Activated CD4-positive, alpha-beta T cell treated with anti-CD3 and anti-CD28 coated beads, Interleukin-2, amount 10 ng/mL, durations not matched to agents 24 days and 14 days (primary cell): ENCODE data around the gene RFT1. TPM values are rescaled to one million over a fixed set of nuclear protein-coding genes. Genes with fewer than 3 reads are reported as not detected.

Source experiments
- DNase-seq: peaks from one replicate; pipeline ENCODE4 v3.0.0; 2022
- H3K27ac Mint-ChIP-seq: one replicate; pipeline ENCODE4 v1.8.0; 2022; ENCODE audit warnings: mild to moderate bottlenecking, mixed read lengths
- H3K27me3 Mint-ChIP-seq: one replicate; pipeline ENCODE4 v1.8.0; 2022; ENCODE audit warnings: mixed read lengths
- H3K36me3 Mint-ChIP-seq: one replicate; pipeline ENCODE4 v1.8.0; 2022; ENCODE audit warnings: low read depth, mild to moderate bottlenecking, mixed read lengths
- H3K4me1 Mint-ChIP-seq: one replicate; pipeline ENCODE4 v1.8.0; 2021; ENCODE audit warnings: mixed read lengths
- H3K4me3 Mint-ChIP-seq: one replicate; pipeline ENCODE4 v1.8.0; 2022; ENCODE audit warnings: mild to moderate bottlenecking, moderate library complexity, mixed read lengths
- H3K9me3 Mint-ChIP-seq: one replicate; pipeline ENCODE4 v1.8.0; 2021; ENCODE audit warnings: mixed read lengths
- intact Hi-C: fragments of 100-400 bp; cut with micrococcal nuclease; formaldehyde crosslinking; loops from one replicate; pipeline ENCODE4 v1.15.1; 2023
- total RNA-seq: library from RNA; stranded (reverse); gene quantifications from 2 replicates; pipeline ENCODE4 v1.2.3, GENCODE V29; 2022

The RFT1 gene
- total RNA-seq, 1 donor from 2014 or later, result 47.6 TPM

GRCh38 chr3:53091011-53091410 lies 39.2 kb downstream of the RFT1 start:
- no peaks in the 10 kb centered on the region for H3K27me3 Mint-ChIP-seq
- peaks cover 1% of the 10 kb centered on the region for H3K4me1 Mint-ChIP-seq
- H3K9me3 Mint-ChIP-seq, result no peaks in the 10 kb centered on the region
- H3K27ac Mint-ChIP-seq, result no peak overlapping the region
- intact Hi-C loops, result no loop called here
- no peak overlapping the region for H3K4me3 Mint-ChIP-seq
- no peak for DNase-seq
- peaks cover 38% of the 10 kb centered on the region for H3K36me3 Mint-ChIP-seq

GRCh38 chr3:53089511-53089910 lies 40.7 kb downstream of the RFT1 start:
- peaks cover 32% of the 10 kb centered on the region for H3K36me3 Mint-ChIP-seq
- peaks cover 1% of the 10 kb centered on the region for H3K4me1 Mint-ChIP-seq
- H3K27me3 Mint-ChIP-seq, result no peaks in the 10 kb centered on the region
- intact Hi-C loops, result no loop called here
- no peak for DNase-seq
- no peak overlapping the region for H3K4me3 Mint-ChIP-seq
- H3K27ac Mint-ChIP-seq, result peak overlapping the region; percentile 60
- no peaks in the 10 kb centered on the region for H3K9me3 Mint-ChIP-seq

- intact Hi-C loops, result no loop called here
- no peak for DNase-seq
- Mint-ChIP-seq H3K36me3 (peaks cover 8% of the 10 kb centered on the region), H3K4me3 (no peak overlapping the region), H3K27ac (no peak overlapping the region), H3K27me3 (no peaks in the 10 kb centered on the region), H3K9me3 (no peaks in the 10 kb centered on the region), H3K4me1 (peaks cover 1% of the 10 kb centered on the region)
Measured at GRCh38 chr3:53085476-53085875, 44.8 kb downstream of the RFT1 start.

DNA sequence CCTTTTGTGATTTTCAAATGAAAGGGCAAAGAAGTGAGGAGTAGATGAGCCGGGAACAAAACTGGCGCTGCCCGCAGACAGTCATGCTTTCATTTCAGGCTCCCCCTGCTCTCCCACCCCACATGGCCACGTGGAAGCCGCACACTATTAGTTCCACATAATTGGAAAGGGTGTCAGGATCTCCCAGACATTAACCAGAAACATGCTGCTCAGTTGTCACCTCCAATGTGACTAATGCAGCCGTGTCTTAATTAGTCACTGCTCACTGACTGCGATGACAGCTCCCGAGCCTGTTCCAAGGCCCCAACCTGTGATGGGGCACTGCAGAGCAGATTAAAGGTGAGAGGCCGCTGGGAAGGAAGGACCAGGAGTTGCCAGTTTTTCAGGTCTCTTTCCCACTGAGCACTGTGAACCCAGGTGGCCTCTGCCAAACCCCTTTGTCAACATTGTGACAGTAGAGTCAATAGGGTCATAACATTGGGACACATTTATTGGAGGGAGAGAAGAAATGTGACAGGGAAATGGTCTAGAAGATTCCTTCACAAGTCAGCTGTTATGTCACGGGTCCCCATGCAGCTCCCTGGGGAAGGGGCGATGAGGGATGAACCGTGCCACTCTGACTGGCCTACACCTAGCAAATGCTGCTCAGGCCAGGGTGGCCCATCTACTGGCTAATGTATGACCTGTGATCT lies 45.8 kb downstream of the RFT1 start:
- intact Hi-C loops, result no loop called here
- Mint-ChIP-seq H3K27ac (no peak overlapping the region), H3K27me3 (no peaks in the 10 kb centered on the region), H3K4me3 (no peak overlapping the region), H3K36me3 (peaks cover 3% of the 10 kb centered on the region), H3K4me1 (peaks cover 1% of the 10 kb centered on the region), H3K9me3 (no peaks in the 10 kb centered on the region)
- no peak for DNase-seq

GRCh38 chr3:53083949-53084309 lies 46.3 kb downstream of the RFT1 start:
- peaks cover 3% of the 10 kb centered on the region for H3K36me3 Mint-ChIP-seq
- H3K9me3 Mint-ChIP-seq, result no peaks in the 10 kb centered on the region
- H3K27ac Mint-ChIP-seq, result no peak overlapping the region
- no peak overlapping the region for H3K4me3 Mint-ChIP-seq
- intact Hi-C loops, result no loop called here
- no peak for DNase-seq
- peaks cover 1% of the 10 kb centered on the region for H3K4me1 Mint-ChIP-seq
- H3K27me3 Mint-ChIP-seq, result no peaks in the 10 kb centered on the region

GRCh38 chr3:53083521-53083920 lies 46.7 kb downstream of the RFT1 start:
- DNase-seq, result no peak
- H3K4me3 Mint-ChIP-seq, result no peak overlapping the region

GRCh38 chr3:53082736-53083135 lies 47.5 kb downstream of the RFT1 start:
- DNase-seq, result no peak
- intact Hi-C loops, result no loop called here
- H3K27ac Mint-ChIP-seq, result no peak overlapping the region
- H3K36me3 Mint-ChIP-seq, result no peaks in the 10 kb centered on the region
- H3K27me3 Mint-ChIP-seq, result no peaks in the 10 kb centered on the region
- peaks cover 1% of the 10 kb centered on the region for H3K4me1 Mint-ChIP-seq
- no peaks in the 10 kb centered on the region for H3K9me3 Mint-ChIP-seq
- H3K4me3 Mint-ChIP-seq, result no peak overlapping the region

More at GRCh38 chr3:53083521-53083920, 46.7 kb downstream of the RFT1 start:
- intact Hi-C loops, result no loop called here
- no peaks in the 10 kb centered on the region for H3K9me3 Mint-ChIP-seq
- no peaks in the 10 kb centered on the region for H3K27me3 Mint-ChIP-seq
- peaks cover 3% of the 10 kb centered on the region for H3K36me3 Mint-ChIP-seq
- H3K27ac Mint-ChIP-seq, result no peak overlapping the region
- H3K4me1 Mint-ChIP-seq, result peaks cover 1% of the 10 kb centered on the region

DNA sequence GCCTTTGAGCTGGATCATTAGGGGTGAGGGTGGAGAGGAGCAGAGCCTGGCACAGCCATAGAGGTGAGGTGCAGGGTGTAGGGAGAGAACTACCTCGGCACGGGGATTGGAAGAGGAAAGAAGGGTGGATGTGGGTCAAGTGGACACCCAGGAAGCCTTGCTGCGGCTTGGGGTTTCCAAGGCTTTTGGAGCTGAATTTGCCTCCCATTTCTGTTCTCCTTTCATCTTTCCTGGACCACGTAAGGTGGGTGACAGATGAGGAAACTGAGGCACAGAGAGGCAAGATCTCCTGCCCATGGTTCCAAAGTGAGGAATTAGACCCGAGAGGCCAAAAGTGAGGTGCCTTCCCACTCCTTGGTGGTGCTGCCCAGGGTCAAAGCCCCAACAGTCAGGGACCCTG lies 48.9 kb downstream of the RFT1 start:
- no peak for DNase-seq
- Mint-ChIP-seq H3K36me3 (no peaks in the 10 kb centered on the region), H3K4me1 (no peaks in the 10 kb centered on the region), H3K27ac (no peak overlapping the region), H3K4me3 (no peak overlapping the region), H3K9me3 (no peaks in the 10 kb centered on the region), H3K27me3 (no peaks in the 10 kb centered on the region)
- intact Hi-C loops, result no loop called here

- H3K36me3 Mint-ChIP-seq, result no peaks in the 10 kb centered on the region
- intact Hi-C loops, result no loop called here
- H3K27me3 Mint-ChIP-seq, result no peaks in the 10 kb centered on the region
- no peak overlapping the region for H3K4me3 Mint-ChIP-seq
- no peaks in the 10 kb centered on the region for H3K4me1 Mint-ChIP-seq
- H3K9me3 Mint-ChIP-seq, result no peaks in the 10 kb centered on the region
- no peak for DNase-seq
- no peak overlapping the region for H3K27ac Mint-ChIP-seq
Measured at GRCh38 chr3:53080612-53081205, 49.5 kb downstream of the RFT1 start.

DNA sequence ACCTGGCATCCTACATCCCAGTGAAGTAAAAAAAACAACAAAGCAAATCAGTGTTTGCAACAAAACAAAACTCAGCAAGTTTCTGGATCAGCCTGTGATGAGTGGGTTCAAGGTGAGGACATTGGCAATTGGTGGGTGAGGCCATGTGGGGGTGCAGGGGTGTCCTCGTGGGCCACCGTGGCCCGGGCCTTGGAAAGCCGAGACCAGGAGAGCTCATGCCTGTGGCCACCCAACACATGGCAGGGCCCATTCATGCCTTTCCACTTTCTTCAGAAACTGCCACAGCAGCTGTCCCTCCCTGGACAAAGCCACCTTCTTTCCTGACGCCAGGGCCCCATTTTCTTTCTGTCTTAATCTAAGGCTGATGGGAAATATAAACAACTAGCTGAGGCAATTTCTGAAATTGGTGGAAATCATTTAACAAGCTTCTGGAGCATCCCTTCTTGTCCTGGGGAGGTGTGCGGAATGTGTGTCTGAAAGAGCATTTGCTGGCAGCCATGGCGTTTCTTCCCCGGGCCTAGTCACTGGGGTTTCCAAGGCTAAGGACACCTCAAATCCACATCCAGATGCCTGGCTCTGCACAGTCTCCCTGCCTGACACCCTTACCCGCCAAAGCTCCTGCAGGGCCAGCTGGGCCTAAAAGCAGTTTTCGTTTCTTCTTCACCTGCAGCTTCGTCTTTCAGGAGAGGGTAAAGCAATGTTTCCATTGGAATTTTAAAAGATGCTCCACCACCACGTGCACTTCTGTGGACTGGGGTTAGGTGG lies 50.3 kb downstream of the RFT1 start:
- Mint-ChIP-seq H3K36me3 (no peaks in the 10 kb centered on the region), H3K4me3 (no peak overlapping the region), H3K4me1 (no peaks in the 10 kb centered on the region), H3K27ac (no peak overlapping the region), H3K9me3 (no peaks in the 10 kb centered on the region), H3K27me3 (no peaks in the 10 kb centered on the region)
- no peak for DNase-seq
- intact Hi-C loops, result no loop called here

- Mint-ChIP-seq H3K27ac (no peak overlapping the region), H3K4me1 (peaks cover 3% of the 10 kb centered on the region)
- intact Hi-C loops, result no loop called here
Measured at GRCh38 chr3:53079147-53079546, 51.1 kb downstream of the RFT1 start.

GRCh38 chr3:53078656-53079055 lies 51.6 kb downstream of the RFT1 start:
- DNase-seq, result no peak
- H3K36me3 Mint-ChIP-seq, result no peaks in the 10 kb centered on the region
- no peaks in the 10 kb centered on the region for H3K27me3 Mint-ChIP-seq
- H3K4me1 Mint-ChIP-seq, result peaks cover 3% of the 10 kb centered on the region
- no peak overlapping the region for H3K27ac Mint-ChIP-seq
- intact Hi-C loops, result no loop called here
- H3K9me3 Mint-ChIP-seq, result no peaks in the 10 kb centered on the region
- H3K4me3 Mint-ChIP-seq, result no peak overlapping the region

More at GRCh38 chr3:53079147-53079546, 51.1 kb downstream of the RFT1 start:
- Mint-ChIP-seq H3K9me3 (no peaks in the 10 kb centered on the region), H3K4me3 (no peak overlapping the region), H3K27me3 (no peaks in the 10 kb centered on the region), H3K36me3 (no peaks in the 10 kb centered on the region)
- peak; percentile 45 for DNase-seq

GRCh38 chr3:53077476-53078220 lies 52.6 kb downstream of the RFT1 start:
- Mint-ChIP-seq H3K36me3 (no peaks in the 10 kb centered on the region), H3K27me3 (no peaks in the 10 kb centered on the region), H3K4me1 (peaks cover 12% of the 10 kb centered on the region), H3K9me3 (no peaks in the 10 kb centered on the region), H3K27ac (no peak overlapping the region), H3K4me3 (no peak overlapping the region)
- DNase-seq, result no peak
- intact Hi-C loops, result no loop called here

DNA sequence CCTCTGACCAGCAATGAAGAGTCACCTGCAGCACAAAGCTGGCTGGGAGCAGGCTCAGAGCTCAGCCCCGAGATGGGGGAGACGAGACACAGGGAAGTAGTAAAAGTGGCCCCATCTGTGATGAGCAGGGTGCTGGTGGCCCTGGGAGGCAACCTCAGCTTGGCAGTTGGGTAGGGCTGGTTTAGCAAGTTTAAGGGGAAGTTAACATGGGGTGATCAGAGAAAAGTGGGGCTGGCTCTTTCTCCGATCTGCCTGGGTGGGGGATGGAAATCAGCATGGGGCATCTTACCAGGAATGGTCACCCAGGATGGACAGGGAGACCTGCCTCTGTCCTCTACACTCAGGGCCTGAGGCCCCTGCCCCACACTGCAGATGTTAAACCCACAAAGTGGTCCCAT lies 54.5 kb downstream of the RFT1 start:
- H3K4me1 Mint-ChIP-seq, result peaks cover 18% of the 10 kb centered on the region
- no peaks in the 10 kb centered on the region for H3K27me3 Mint-ChIP-seq
- no peak for DNase-seq
- no peaks in the 10 kb centered on the region for H3K9me3 Mint-ChIP-seq
- intact Hi-C loops, result no loop called here
- no peak overlapping the region for H3K4me3 Mint-ChIP-seq
- no peak overlapping the region for H3K27ac Mint-ChIP-seq
- no peaks in the 10 kb centered on the region for H3K36me3 Mint-ChIP-seq
